Parathyroid adenoma (tissue), 2 donors: ENCODE results near the gene TSPAN11.

ENCODE experiments used
- H2AFZ ChIP-seq: fragments of 300-600 bp; sonication (generic); one replicate; pipeline ENCODE4 v1.7.0; 2017; ENCODE audit warnings: antibody characterized with exemption, mild to moderate bottlenecking
- H3K27ac ChIP-seq: fragments of 300-600 bp; sonication (generic); one replicate; pipeline ENCODE4 v1.7.0; 2017
- H3K27me3 ChIP-seq: fragments of 300-600 bp; sonication (generic); one replicate; pipeline ENCODE4 v1.7.0; 2017; ENCODE audit warnings: low read length; ENCODE audit not compliant: control insufficient read depth, insufficient read depth
- H3K36me3 ChIP-seq: fragments of 300-600 bp; sonication (generic); one replicate; pipeline ENCODE4 v1.7.0; 2017; ENCODE audit warnings: low read length; ENCODE audit not compliant: control insufficient read depth, insufficient read depth
- H3K4me1 ChIP-seq: fragments of 300-600 bp; sonication (generic); one replicate; pipeline ENCODE4 v1.7.0; 2017; ENCODE audit warnings: control low read depth
- H3K4me2 ChIP-seq: fragments of 300-600 bp; sonication (generic); one replicate; pipeline ENCODE4 v1.7.0; 2017; ENCODE audit warnings: low read length
- H3K4me3 ChIP-seq: fragments of 300-600 bp; sonication (generic); one replicate; pipeline ENCODE4 v1.7.0; 2017; ENCODE audit warnings: low read depth, low read length
- H3K79me2 ChIP-seq: fragments of 300-600 bp; sonication (generic); one replicate; pipeline ENCODE4 v1.7.0; 2017; ENCODE audit warnings: control low read depth
- H3K9ac ChIP-seq: fragments of 300-600 bp; sonication (generic); one replicate; pipeline ENCODE4 v1.7.0; 2017; ENCODE audit warnings: mild to moderate bottlenecking
- H3K9me3 ChIP-seq: fragments of 300-600 bp; sonication (generic); one replicate; pipeline ENCODE4 v1.7.0; 2017; ENCODE audit warnings: low read length; ENCODE audit not compliant: control insufficient read depth
- CTCF ChIP-seq: fragments of 300-600 bp; sonication (generic); IDR thresholded peaks from one replicate; pipeline ENCODE4 v1.7.0; 2017; ENCODE audit warnings: antibody characterized with exemption, mild to moderate bottlenecking
- donor health status: primary hyperparathyroidism.

Gene TSPAN11

GRCh38 chr12:30988086-30988485 is 61.5 kb downstream of the TSPAN11 start:
- H3K36me3 ChIP-seq = no peaks in the 10 kb centered on the region
- peaks cover 27% of the 10 kb centered on the region for H3K4me1 ChIP-seq
- no peaks in the 10 kb centered on the region for H3K27me3 ChIP-seq
- H2AFZ ChIP-seq = no peak overlapping the region
- no peak for TF ChIP-seq CTCF
- no peak overlapping the region for H3K4me2 ChIP-seq
- no peak overlapping the region for H3K4me3 ChIP-seq
- no peak overlapping the region for H3K9ac ChIP-seq
- no peak overlapping the region for H3K27ac ChIP-seq
- H3K9me3 ChIP-seq = no peaks in the 10 kb centered on the region
- H3K79me2 ChIP-seq = no peaks in the 10 kb centered on the region

- H3K36me3 ChIP-seq = no peaks in the 10 kb centered on the region
- peaks cover 32% of the 10 kb centered on the region for H3K4me1 ChIP-seq
- H3K4me3 ChIP-seq = no peak overlapping the region
- no peak overlapping the region for H3K9ac ChIP-seq
- no peak overlapping the region for H3K27ac ChIP-seq
- H2AFZ ChIP-seq = peak overlapping the region; percentile 80
- no peak overlapping the region for H3K4me2 ChIP-seq
- H3K9me3 ChIP-seq = no peaks in the 10 kb centered on the region
- no peaks in the 10 kb centered on the region for H3K79me2 ChIP-seq
- TF ChIP-seq CTCF = no peak
- no peaks in the 10 kb centered on the region for H3K27me3 ChIP-seq
Observed at GRCh38 chr12:30988646-30989286, 62.2 kb downstream of the TSPAN11 start.

GRCh38 chr12:30989754-30990153 is 63.2 kb downstream of the TSPAN11 start:
- peak; percentile 55 for TF ChIP-seq CTCF
- Histone ChIP-seq H3K27me3 (no peaks in the 10 kb centered on the region), H3K79me2 (no peaks in the 10 kb centered on the region), H3K36me3 (no peaks in the 10 kb centered on the region), H3K9me3 (no peaks in the 10 kb centered on the region), H2AFZ (peak overlapping the region; percentile 80), H3K27ac (peak overlapping the region; percentile 73), H3K4me3 (no peak overlapping the region), H3K4me2 (no peak overlapping the region), H3K9ac (no peak overlapping the region), H3K4me1 (peaks cover 32% of the 10 kb centered on the region)

GRCh38 chr12:30990316-30990715 is 63.8 kb downstream of the TSPAN11 start:
- Histone ChIP-seq H3K27me3 (no peaks in the 10 kb centered on the region), H3K9me3 (no peaks in the 10 kb centered on the region), H3K27ac (peak overlapping the region; percentile 73), H3K79me2 (no peaks in the 10 kb centered on the region), H3K4me1 (peaks cover 32% of the 10 kb centered on the region), H3K9ac (no peak overlapping the region), H3K4me2 (no peak overlapping the region), H2AFZ (peak overlapping the region; percentile 80), H3K4me3 (no peak overlapping the region), H3K36me3 (no peaks in the 10 kb centered on the region)
- no peak for TF ChIP-seq CTCF

- H3K27ac ChIP-seq = peak overlapping the region; percentile 73
- H3K27me3 ChIP-seq = no peaks in the 10 kb centered on the region
- no peak overlapping the region for H3K9ac ChIP-seq
- no peak for TF ChIP-seq CTCF
- H3K9me3 ChIP-seq = no peaks in the 10 kb centered on the region
- H3K79me2 ChIP-seq = no peaks in the 10 kb centered on the region
- H3K4me1 ChIP-seq = peaks cover 31% of the 10 kb centered on the region
- H3K4me3 ChIP-seq = no peak overlapping the region
- H3K4me2 ChIP-seq = no peak overlapping the region
- H2AFZ ChIP-seq = peak overlapping the region; percentile 80
- no peaks in the 10 kb centered on the region for H3K36me3 ChIP-seq
Observed at GRCh38 chr12:30990776-30991175, 64.2 kb downstream of the TSPAN11 start.
